ENCODE data around the gene USP8.

Gene USP8

DNA sequence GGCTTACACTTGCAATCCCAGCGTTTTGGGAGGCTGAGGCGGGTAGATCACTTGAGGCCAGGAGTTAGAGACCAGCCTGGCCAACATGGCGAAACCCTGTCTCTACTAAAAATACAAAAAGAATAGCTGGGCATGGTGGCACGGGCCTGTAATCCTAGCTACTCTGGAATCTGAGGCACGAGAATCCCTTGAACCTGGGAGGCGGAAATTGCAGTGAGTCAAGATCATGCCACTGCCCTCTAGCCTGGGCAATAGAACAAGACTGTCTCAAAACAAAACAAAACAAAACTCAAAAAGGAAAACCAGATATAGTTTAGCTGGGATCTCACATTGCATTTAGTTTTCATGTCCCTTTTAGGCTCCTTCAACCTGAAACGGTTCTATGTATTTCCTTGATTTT, 125.1 kb downstream of the USP8 start:
- Histone ChIP-seq H3K4me1 (no peaks in the 10 kb centered on the region), H3K36me3 (no peaks in the 10 kb centered on the region), H3K27me3 (no peaks in the 10 kb centered on the region), H3K27ac (no peak overlapping the region), H3K4me3 (no peak overlapping the region), H3K9me3 (no peaks in the 10 kb centered on the region)
- DNase-seq = no peak
- intact Hi-C loops (cut with DNase I; ENCODE audit: low total_unique reads) = no loop called here
- TF ChIP-seq, protein P1, sequence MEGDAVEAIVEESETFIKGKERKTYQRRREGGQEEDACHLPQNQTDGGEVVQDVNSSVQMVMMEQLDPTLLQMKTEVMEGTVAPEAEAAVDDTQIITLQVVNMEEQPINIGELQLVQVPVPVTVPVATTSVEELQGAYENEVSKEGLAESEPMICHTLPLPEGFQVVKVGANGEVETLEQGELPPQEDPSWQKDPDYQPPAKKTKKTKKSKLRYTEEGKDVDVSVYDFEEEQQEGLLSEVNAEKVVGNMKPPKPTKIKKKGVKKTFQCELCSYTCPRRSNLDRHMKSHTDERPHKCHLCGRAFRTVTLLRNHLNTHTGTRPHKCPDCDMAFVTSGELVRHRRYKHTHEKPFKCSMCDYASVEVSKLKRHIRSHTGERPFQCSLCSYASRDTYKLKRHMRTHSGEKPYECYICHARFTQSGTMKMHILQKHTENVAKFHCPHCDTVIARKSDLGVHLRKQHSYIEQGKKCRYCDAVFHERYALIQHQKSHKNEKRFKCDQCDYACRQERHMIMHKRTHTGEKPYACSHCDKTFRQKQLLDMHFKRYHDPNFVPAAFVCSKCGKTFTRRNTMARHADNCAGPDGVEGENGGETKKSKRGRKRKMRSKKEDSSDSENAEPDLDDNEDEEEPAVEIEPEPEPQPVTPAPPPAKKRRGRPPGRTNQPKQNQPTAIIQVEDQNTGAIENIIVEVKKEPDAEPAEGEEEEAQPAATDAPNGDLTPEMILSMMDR (IDR thresholded peaks at IDR 0.05) = no peak

DNA sequence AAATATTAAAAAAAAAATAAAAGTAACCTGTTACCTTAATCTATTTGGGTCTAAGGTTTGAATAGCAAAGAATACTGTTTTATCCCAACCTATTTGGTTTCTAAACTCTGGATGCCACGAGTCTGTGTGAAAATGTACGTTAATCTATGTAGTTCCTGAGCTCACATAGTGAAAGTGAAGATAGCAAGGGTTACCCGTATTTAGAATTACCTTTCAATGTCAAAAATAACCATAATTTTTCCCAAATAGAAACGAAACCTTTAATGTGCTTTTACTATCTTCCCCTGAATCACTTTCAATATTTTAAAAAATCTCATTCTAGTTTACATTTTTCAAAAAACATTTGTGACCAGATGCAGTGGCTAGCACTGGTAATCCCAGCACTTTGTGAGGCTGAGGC, 128.0 kb downstream of the USP8 start:
- Histone ChIP-seq H3K27ac (no peak overlapping the region), H3K9me3 (no peaks in the 10 kb centered on the region), H3K4me1 (no peaks in the 10 kb centered on the region), H3K4me3 (no peak overlapping the region), H3K27me3 (no peaks in the 10 kb centered on the region), H3K36me3 (peaks cover 0 to 4% (median 0%) of the 10 kb centered on the region in 3 donors)
- intact Hi-C loops (cut with DNase I; ENCODE audit: low total_unique reads) = no loop called here
- TF ChIP-seq, protein P1 (IDR thresholded peaks at IDR 0.05) = no peak
- no peak for DNase-seq

DNA sequence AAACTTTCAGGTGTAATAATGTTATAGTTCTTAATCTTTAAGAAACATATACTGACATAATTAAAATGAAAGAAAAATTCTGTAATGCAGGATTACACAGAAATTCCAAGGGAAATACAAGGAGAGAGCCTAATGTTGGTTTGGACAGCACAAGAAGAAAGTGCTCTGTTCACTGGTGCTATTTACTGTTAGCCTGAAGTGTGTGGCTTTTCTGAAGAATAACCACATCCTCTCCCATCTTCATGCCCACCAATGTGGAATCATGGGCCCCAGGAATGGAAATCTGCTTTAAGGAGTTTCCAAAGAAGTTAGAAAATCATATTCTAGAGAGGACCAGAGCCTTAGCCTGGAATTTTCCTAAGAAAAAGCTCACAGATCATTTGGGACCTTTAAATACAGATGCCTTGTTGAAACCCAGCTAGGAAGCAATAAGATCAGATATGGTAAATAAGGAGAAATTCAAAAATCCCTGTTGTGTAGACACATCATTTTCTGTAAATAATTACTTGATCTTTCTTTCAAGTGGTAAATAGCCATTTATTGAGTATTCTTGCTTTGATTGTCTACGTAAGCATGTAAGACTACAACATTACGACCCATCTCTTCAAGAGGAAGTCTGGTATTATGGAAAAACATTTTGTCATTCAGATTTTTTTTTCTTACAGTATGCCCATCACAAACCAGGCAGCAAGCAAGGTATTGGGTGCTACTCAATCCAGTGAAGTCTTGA, 132.6 kb downstream of the USP8 start:
- Histone ChIP-seq H3K9me3 (no peaks in the 10 kb centered on the region), H3K36me3 (peaks cover 16 to 37% (median 21%) of the 10 kb centered on the region in 3 donors), H3K27me3 (no peaks in the 10 kb centered on the region), H3K4me3 (no peak overlapping the region), H3K4me1 (no peaks in the 10 kb centered on the region), H3K27ac (no peak overlapping the region)
- TF ChIP-seq, protein P1 (IDR thresholded peaks at IDR 0.05) = no peak
- DNase-seq = no peak
- intact Hi-C loops (cut with DNase I; ENCODE audit: low total_unique reads) = no loop called here

DNA sequence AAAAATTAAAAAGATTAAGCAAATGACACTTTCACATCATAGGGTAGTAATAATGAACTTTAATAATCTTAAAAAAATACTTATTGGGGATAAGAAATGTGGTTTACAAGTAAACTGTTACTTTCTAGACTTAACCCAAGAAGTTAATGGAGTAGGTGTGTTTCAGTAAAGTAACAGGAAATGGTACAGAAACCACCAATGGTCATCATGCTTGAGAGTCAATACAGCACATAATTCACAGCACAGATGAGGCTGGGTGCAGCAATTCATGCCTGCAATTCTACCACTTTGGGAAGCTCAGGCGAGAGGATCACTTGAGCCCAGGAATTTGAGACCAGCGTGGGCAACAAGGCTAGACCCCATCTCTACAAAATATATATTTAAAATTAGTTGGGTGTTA, 133.8 kb downstream of the USP8 start:
- H3K4me3 ChIP-seq = no peak overlapping the region
- H3K9me3 ChIP-seq = no peaks in the 10 kb centered on the region
- no peak overlapping the region for H3K27ac ChIP-seq
- no peaks in the 10 kb centered on the region for H3K4me1 ChIP-seq
- H3K27me3 ChIP-seq = no peaks in the 10 kb centered on the region
- DNase-seq = no peak
- H3K36me3 ChIP-seq = peaks cover 16 to 49% (median 24%) of the 10 kb centered on the region in 3 donors
- TF ChIP-seq, protein P1 (IDR thresholded peaks at IDR 0.05) = no peak
- intact Hi-C loops (cut with DNase I; ENCODE audit: low total_unique reads) = no loop called here

DNA sequence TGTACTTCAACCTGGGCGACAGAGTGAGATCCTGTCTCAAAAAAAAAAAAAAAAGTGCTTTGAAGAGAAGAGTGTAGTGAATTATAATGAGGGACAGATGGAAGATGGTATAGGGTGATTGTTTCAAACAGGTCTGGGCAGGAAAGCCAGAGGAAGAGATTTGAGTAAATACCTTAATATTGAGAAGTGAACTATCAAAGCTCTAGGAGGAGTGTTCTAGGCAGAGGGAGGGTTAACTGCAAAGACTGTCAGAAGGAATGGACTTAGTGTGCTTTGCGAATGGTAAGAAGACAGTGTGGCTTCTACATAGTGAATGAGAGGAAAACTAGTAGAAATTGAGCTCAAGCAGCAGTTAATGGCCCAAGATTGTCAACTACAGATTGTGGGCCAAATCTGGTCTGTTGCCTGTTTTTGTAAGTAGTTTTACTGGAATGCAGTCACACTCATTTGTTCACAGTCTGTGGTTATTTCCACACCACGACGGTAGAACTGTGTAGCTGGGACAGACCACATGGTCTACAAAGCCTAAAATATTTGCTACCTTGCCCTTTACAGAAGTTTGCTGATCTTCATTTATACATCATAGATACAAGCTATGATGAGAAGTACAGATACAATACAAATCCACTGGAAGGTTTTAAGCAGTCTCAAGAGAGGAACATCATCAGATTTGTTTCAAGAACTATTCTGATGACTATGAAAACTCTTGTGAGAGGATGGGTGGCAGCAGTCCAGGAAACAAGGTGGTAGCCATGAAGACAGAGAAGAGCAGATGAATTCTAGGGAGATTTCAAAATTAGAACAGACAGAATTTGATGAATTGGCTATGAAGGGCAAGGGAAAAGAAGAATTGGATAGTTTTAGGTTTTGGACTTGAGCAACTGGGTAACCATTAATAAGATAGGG, 138.8 kb downstream of the USP8 start:
- intact Hi-C loops (cut with DNase I; ENCODE audit: low total_unique reads) = no loop called here
- no peaks in the 10 kb centered on the region for H3K4me1 ChIP-seq
- H3K27ac ChIP-seq = no peak overlapping the region
- no peak for DNase-seq
- TF ChIP-seq, protein P1 (IDR thresholded peaks at IDR 0.05) = no peak
- no peak overlapping the region for H3K4me3 ChIP-seq
- peaks cover 31 to 74% (median 32%) of the 10 kb centered on the region in 3 donors for H3K36me3 ChIP-seq
- H3K9me3 ChIP-seq = no peaks in the 10 kb centered on the region
- H3K27me3 ChIP-seq = no peaks in the 10 kb centered on the region

Data from tibial artery (tissue), 4 donors.